NCI-H146 treated with DMSO at 0.1 percent for 48 hours (cell line): ENCODE measurements around the gene LMNTD2.
"Not testable (repeated sequence)": the region's sequence is repeated elsewhere in the genome, so short reads cannot be mapped to it uniquely, and the experiment has no call there.

ENCODE experiments used
- DNase-seq: peaks from one replicate; lab custom pipeline; 2025; ENCODE audit not compliant: unreplicated experiment; lab: John Stamatoyannopoulos, UW

LMNTD2 gene

GRCh38 chr11:516918-517685 lies 43.4 kb downstream of the LMNTD2 start:
- not testable (repeated sequence) for DNase-seq

GRCh38 chr11:516400-516799 lies 44.1 kb downstream of the LMNTD2 start:
- no peak for DNase-seq

GRCh38 chr11:515131-515530 lies 45.4 kb downstream of the LMNTD2 start:
- no peak for DNase-seq

- DNase-seq: no peak
These were observed 45.9 kb downstream of the LMNTD2 start for GRCh38 chr11:514606-515005.

- DNase-seq: no peak
These were observed 47.6 kb downstream of the LMNTD2 start for GRCh38 chr11:512761-513595.

GRCh38 chr11:508956-509355 lies 51.6 kb downstream of the LMNTD2 start:
- no peak for DNase-seq

- DNase-seq: no peak
These were observed 52.6 kb downstream of the LMNTD2 start for GRCh38 chr11:507727-508515.

- peak; percentile 72 for DNase-seq
These were observed 53.4 kb downstream of the LMNTD2 start, which contains the start of gene RNH1 for GRCh38 chr11:506995-507726. RNH1 (minus strand) TSS chr11:507242; CDS start chr11:502162, 5,080 bp downstream.

- DNase-seq: peak; percentile 72
These were observed 54.1 kb downstream of the LMNTD2 start for GRCh38 chr11:506238-506994.

- DNase-seq: no peak
These were observed 55.6 kb downstream of the LMNTD2 start for GRCh38 chr11:504994-505344.
